Measurements from ENCODE around the gene IL22.

IL22 gene

GRCh38 chr12:68240079-68240478 lies 13.3 kb downstream of the IL22 start:
- no peaks in the 10 kb centered on the region for H3K4me1 ChIP-seq (ENCODE audit: control insufficient read depth, insufficient read depth, low read length)
- H3K4me3 ChIP-seq (ENCODE audit: low read depth, low read length), result no peak overlapping the region
- no peaks in the 10 kb centered on the region for H3K27me3 ChIP-seq (ENCODE audit: control insufficient read depth, insufficient read depth, low read length)
- no peak overlapping the region for H3K27ac ChIP-seq (ENCODE audit: low read depth, low read length)
- H3K36me3 ChIP-seq (ENCODE audit: control insufficient read depth, insufficient read depth, low read length), result no peaks in the 10 kb centered on the region
- no peak overlapping the region for H3K9ac ChIP-seq (ENCODE audit: low read length)
- H3K9me3 ChIP-seq (ENCODE audit: control insufficient read depth, insufficient read depth, low read depth, low read length), result no peaks in the 10 kb centered on the region

GRCh38 chr12:68239309-68239982 lies 14.0 kb downstream of the IL22 start:
- Histone ChIP-seq H3K4me1 (ENCODE audit: control insufficient read depth, insufficient read depth, low read length) (no peaks in the 10 kb centered on the region), H3K9me3 (ENCODE audit: control insufficient read depth, insufficient read depth, low read depth, low read length) (no peaks in the 10 kb centered on the region), H3K27me3 (ENCODE audit: control insufficient read depth, insufficient read depth, low read length) (no peaks in the 10 kb centered on the region), H3K4me3 (ENCODE audit: low read depth, low read length) (no peak overlapping the region), H3K9ac (ENCODE audit: low read length) (no peak overlapping the region), H3K27ac (ENCODE audit: low read depth, low read length) (no peak overlapping the region), H3K36me3 (ENCODE audit: control insufficient read depth, insufficient read depth, low read length) (no peaks in the 10 kb centered on the region)

GRCh38 chr12:68237619-68238018 lies 15.8 kb downstream of the IL22 start:
- Histone ChIP-seq H3K4me3 (ENCODE audit: low read depth, low read length) (no peak overlapping the region), H3K4me1 (ENCODE audit: control insufficient read depth, insufficient read depth, low read length) (no peaks in the 10 kb centered on the region), H3K36me3 (ENCODE audit: control insufficient read depth, insufficient read depth, low read length) (no peaks in the 10 kb centered on the region), H3K27me3 (ENCODE audit: control insufficient read depth, insufficient read depth, low read length) (no peaks in the 10 kb centered on the region), H3K9me3 (ENCODE audit: control insufficient read depth, insufficient read depth, low read depth, low read length) (no peaks in the 10 kb centered on the region), H3K27ac (ENCODE audit: low read depth, low read length) (no peak overlapping the region), H3K9ac (ENCODE audit: low read length) (no peak overlapping the region)

- no peak overlapping the region for H3K9ac ChIP-seq (ENCODE audit: low read length)
- H3K9me3 ChIP-seq (ENCODE audit: control insufficient read depth, insufficient read depth, low read depth, low read length), result no peaks in the 10 kb centered on the region
- no peaks in the 10 kb centered on the region for H3K4me1 ChIP-seq (ENCODE audit: control insufficient read depth, insufficient read depth, low read length)
- no peaks in the 10 kb centered on the region for H3K27me3 ChIP-seq (ENCODE audit: control insufficient read depth, insufficient read depth, low read length)
- H3K36me3 ChIP-seq (ENCODE audit: control insufficient read depth, insufficient read depth, low read length), result no peaks in the 10 kb centered on the region
- H3K4me3 ChIP-seq (ENCODE audit: low read depth, low read length), result no peak overlapping the region
- H3K27ac ChIP-seq (ENCODE audit: low read depth, low read length), result no peak overlapping the region
Measured at GRCh38 chr12:68237078-68237477, 16.3 kb downstream of the IL22 start.

GRCh38 chr12:68236421-68237059 lies 16.9 kb downstream of the IL22 start:
- no peaks in the 10 kb centered on the region for H3K36me3 ChIP-seq (ENCODE audit: control insufficient read depth, insufficient read depth, low read length)
- H3K27ac ChIP-seq (ENCODE audit: low read depth, low read length), result no peak overlapping the region
- no peak overlapping the region for H3K4me3 ChIP-seq (ENCODE audit: low read depth, low read length)
- no peaks in the 10 kb centered on the region for H3K9me3 ChIP-seq (ENCODE audit: control insufficient read depth, insufficient read depth, low read depth, low read length)
- no peaks in the 10 kb centered on the region for H3K27me3 ChIP-seq (ENCODE audit: control insufficient read depth, insufficient read depth, low read length)
- H3K9ac ChIP-seq (ENCODE audit: low read length), result no peak overlapping the region
- H3K4me1 ChIP-seq (ENCODE audit: control insufficient read depth, insufficient read depth, low read length), result no peaks in the 10 kb centered on the region

- Histone ChIP-seq H3K27me3 (ENCODE audit: control insufficient read depth, insufficient read depth, low read length) (no peaks in the 10 kb centered on the region), H3K27ac (ENCODE audit: low read depth, low read length) (no peak overlapping the region), H3K4me1 (ENCODE audit: control insufficient read depth, insufficient read depth, low read length) (no peaks in the 10 kb centered on the region), H3K9ac (ENCODE audit: low read length) (no peak overlapping the region), H3K4me3 (ENCODE audit: low read depth, low read length) (no peak overlapping the region), H3K36me3 (ENCODE audit: control insufficient read depth, insufficient read depth, low read length) (no peaks in the 10 kb centered on the region), H3K9me3 (ENCODE audit: control insufficient read depth, insufficient read depth, low read depth, low read length) (no peaks in the 10 kb centered on the region)
Measured at GRCh38 chr12:68235576-68235975, 17.8 kb downstream of the IL22 start.

- no peaks in the 10 kb centered on the region for H3K9me3 ChIP-seq (ENCODE audit: control insufficient read depth, insufficient read depth, low read depth, low read length)
- no peak overlapping the region for H3K9ac ChIP-seq (ENCODE audit: low read length)
- H3K4me3 ChIP-seq (ENCODE audit: low read depth, low read length), result no peak overlapping the region
- H3K27ac ChIP-seq (ENCODE audit: low read depth, low read length), result no peak overlapping the region
- H3K27me3 ChIP-seq (ENCODE audit: control insufficient read depth, insufficient read depth, low read length), result no peaks in the 10 kb centered on the region
- H3K36me3 ChIP-seq (ENCODE audit: control insufficient read depth, insufficient read depth, low read length), result no peaks in the 10 kb centered on the region
- no peaks in the 10 kb centered on the region for H3K4me1 ChIP-seq (ENCODE audit: control insufficient read depth, insufficient read depth, low read length)
Measured at GRCh38 chr12:68234140-68234539, 19.3 kb downstream of the IL22 start.

GRCh38 chr12:68233498-68233897 lies 19.9 kb downstream of the IL22 start:
- H3K9ac ChIP-seq (ENCODE audit: low read length), result no peak overlapping the region
- no peaks in the 10 kb centered on the region for H3K9me3 ChIP-seq (ENCODE audit: control insufficient read depth, insufficient read depth, low read depth, low read length)

GRCh38 chr12:68231691-68232090 lies 21.7 kb downstream of the IL22 start:
- no peak overlapping the region for H3K9ac ChIP-seq (ENCODE audit: low read length)
- H3K36me3 ChIP-seq (ENCODE audit: control insufficient read depth, insufficient read depth, low read length), result no peaks in the 10 kb centered on the region
- H3K9me3 ChIP-seq (ENCODE audit: control insufficient read depth, insufficient read depth, low read depth, low read length), result no peaks in the 10 kb centered on the region
- H3K27me3 ChIP-seq (ENCODE audit: control insufficient read depth, insufficient read depth, low read length), result no peaks in the 10 kb centered on the region
- H3K4me3 ChIP-seq (ENCODE audit: low read depth, low read length), result no peak overlapping the region
- H3K4me1 ChIP-seq (ENCODE audit: control insufficient read depth, insufficient read depth, low read length), result no peaks in the 10 kb centered on the region
- no peak overlapping the region for H3K27ac ChIP-seq (ENCODE audit: low read depth, low read length)

More at GRCh38 chr12:68233498-68233897, 19.9 kb downstream of the IL22 start:
- Histone ChIP-seq H3K4me3 (ENCODE audit: low read depth, low read length) (no peak overlapping the region), H3K27me3 (ENCODE audit: control insufficient read depth, insufficient read depth, low read length) (no peaks in the 10 kb centered on the region), H3K4me1 (ENCODE audit: control insufficient read depth, insufficient read depth, low read length) (no peaks in the 10 kb centered on the region), H3K36me3 (ENCODE audit: control insufficient read depth, insufficient read depth, low read length) (no peaks in the 10 kb centered on the region), H3K27ac (ENCODE audit: low read depth, low read length) (no peak overlapping the region)

GRCh38 chr12:68231229-68231628 lies 22.2 kb downstream of the IL22 start:
- Histone ChIP-seq H3K27ac (ENCODE audit: low read depth, low read length) (no peak overlapping the region), H3K9me3 (ENCODE audit: control insufficient read depth, insufficient read depth, low read depth, low read length) (no peaks in the 10 kb centered on the region), H3K36me3 (ENCODE audit: control insufficient read depth, insufficient read depth, low read length) (no peaks in the 10 kb centered on the region), H3K27me3 (ENCODE audit: control insufficient read depth, insufficient read depth, low read length) (no peaks in the 10 kb centered on the region), H3K4me1 (ENCODE audit: control insufficient read depth, insufficient read depth, low read length) (no peaks in the 10 kb centered on the region), H3K4me3 (ENCODE audit: low read depth, low read length) (no peak overlapping the region), H3K9ac (ENCODE audit: low read length) (no peak overlapping the region)

- Histone ChIP-seq H3K27ac (ENCODE audit: low read depth, low read length) (no peak overlapping the region), H3K4me3 (ENCODE audit: low read depth, low read length) (no peak overlapping the region), H3K27me3 (ENCODE audit: control insufficient read depth, insufficient read depth, low read length) (no peaks in the 10 kb centered on the region)
Measured at GRCh38 chr12:68229956-68230355, 23.4 kb downstream of the IL22 start.

More at GRCh38 chr12:68229956-68230355, 23.4 kb downstream of the IL22 start:
- Histone ChIP-seq H3K9ac (ENCODE audit: low read length) (no peak overlapping the region), H3K4me1 (ENCODE audit: control insufficient read depth, insufficient read depth, low read length) (no peaks in the 10 kb centered on the region), H3K36me3 (ENCODE audit: control insufficient read depth, insufficient read depth, low read length) (no peaks in the 10 kb centered on the region), H3K9me3 (ENCODE audit: control insufficient read depth, insufficient read depth, low read depth, low read length) (no peaks in the 10 kb centered on the region)

All from HUES6 (cell line).